DMS 273 treated with DMSO at 0.1 percent for 48 hours (cell line): ENCODE data around the gene E2F3.
A peak's percentile ranks its signal among the peaks of the same experiment; 100 is the strongest.
"Not testable (repeated sequence)": the region's sequence is repeated elsewhere in the genome, so short reads cannot be mapped to it uniquely, and the experiment has no call there.

Source experiments
- DNase-seq: peaks from one replicate; lab custom pipeline; 2025; lab: John Stamatoyannopoulos, UW

E2F3 gene

GRCh38 chr6:20467437-20467836 is 65.8 kb downstream of the E2F3 start:
- DNase-seq = no peak

- DNase-seq = no peak
Observed at GRCh38 chr6:20468209-20468608, 66.5 kb downstream of the E2F3 start.

DNA sequence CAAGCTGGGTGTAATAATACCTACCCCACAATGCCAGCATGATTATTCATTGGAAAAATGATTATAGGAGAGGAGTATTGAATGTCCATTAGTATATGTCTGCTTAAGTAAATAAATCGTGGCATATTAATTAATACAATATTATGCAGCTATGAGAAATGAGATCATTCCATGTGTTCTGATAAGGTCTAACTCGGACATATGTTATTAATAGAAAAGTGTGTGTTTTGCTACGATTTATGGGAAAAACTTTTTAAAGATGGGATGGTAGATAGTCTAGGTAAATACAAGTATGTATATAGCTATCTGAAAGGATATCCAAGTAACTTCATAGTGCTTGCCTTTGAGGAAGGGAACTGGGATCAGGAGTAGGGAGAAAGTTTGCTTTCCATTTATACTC is 71.1 kb downstream of the E2F3 start:
- DNase-seq = no peak

DNA sequence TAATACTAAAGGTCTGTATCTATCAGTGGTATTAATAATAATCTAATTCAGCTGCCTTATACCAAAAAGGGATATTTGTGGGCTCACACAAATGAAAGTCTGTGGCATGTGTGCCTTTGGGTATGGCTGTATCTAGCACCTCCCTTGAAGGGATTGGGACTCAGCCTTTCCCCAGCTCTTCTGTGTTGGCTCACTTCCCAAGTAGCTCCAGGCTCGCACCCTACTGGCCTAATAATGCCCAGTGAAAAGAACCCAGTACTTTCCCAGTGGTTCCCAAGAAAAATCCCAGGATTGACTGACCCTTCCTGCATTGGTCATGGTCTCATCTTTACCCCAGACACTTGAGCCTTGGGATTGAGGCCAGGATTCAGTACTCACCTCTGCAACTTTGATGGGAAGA is 71.8 kb downstream of the E2F3 start:
- DNase-seq = no peak

DNA sequence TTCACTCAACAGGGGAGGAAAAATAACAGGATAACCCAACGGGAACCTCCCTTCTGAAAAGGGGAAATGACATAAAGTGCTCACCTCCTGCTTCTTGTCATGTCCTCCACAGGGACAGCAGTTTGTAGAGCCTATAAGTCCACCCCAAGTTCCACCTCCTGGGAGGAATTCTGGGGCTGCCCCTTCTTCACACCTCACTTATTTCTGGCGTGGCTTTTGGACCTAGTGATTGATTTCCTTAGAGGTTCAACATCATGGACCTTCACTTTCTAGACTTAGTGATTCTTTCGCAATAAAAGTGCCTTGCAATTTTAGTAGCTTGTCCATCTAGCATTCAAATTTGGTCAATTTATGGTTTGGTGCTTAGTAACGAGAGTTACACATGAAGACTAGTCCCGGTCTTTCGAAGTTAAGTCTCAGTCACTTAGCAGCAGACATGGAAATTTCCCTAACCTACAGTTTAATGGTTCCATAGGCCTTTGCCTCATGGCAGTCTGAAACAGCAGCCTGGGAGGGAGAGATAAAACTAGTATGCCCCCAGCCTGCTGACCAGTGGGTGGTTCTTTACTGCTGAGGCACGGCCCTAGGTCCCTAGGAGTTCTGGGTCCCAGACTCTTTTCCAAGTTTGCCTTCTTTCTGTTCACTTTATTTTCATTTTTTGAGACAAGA is 73.3 kb downstream of the E2F3 start:
- no peak for DNase-seq

- DNase-seq = no peak
Observed at GRCh38 chr6:20476501-20477043, 74.9 kb downstream of the E2F3 start.

GRCh38 chr6:20477485-20477884 is 75.8 kb downstream of the E2F3 start:
- DNase-seq = no peak

GRCh38 chr6:20479060-20479459 is 77.4 kb downstream of the E2F3 start:
- no peak for DNase-seq

GRCh38 chr6:20479526-20479925 is 77.8 kb downstream of the E2F3 start:
- no peak for DNase-seq

- no peak for DNase-seq
Observed at GRCh38 chr6:20481281-20481680, 79.6 kb downstream of the E2F3 start.

GRCh38 chr6:20483887-20484497 is 82.3 kb downstream of the E2F3 start:
- no peak for DNase-seq

GRCh38 chr6:20486641-20487040 is 85.0 kb downstream of the E2F3 start:
- no peak for DNase-seq

DNA sequence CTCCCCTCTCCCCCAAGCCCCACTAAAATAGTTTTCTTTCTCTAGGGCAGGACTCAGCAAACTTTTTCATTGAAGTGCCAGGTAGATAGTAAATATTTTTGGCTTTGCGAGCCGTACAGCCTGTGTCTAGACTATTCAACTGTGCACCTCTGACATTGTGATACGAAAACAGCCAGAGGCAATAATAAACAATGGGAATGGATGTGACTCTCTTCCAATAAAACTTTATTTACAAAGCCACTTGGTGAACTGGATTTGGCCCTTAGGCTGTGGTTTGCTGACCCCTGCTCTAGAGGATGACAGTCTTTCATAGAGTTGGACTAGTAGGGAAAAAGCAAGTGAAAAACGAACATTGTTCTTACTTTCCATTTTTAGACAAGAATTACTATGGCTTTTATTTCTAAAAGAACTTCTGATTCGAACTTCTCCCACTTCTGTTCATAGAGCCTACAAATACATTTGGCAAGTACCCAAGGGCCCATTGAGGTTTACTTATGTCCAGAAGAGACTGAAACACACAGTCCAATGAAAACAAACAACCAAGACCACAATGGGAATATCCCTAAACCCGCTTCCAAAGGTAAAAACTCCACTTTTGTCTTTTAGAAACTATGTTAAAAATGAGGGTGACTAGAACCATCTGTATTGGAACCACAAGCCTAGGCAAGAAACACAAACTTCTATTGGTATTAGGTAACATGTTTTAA is 86.1 kb downstream of the E2F3 start:
- DNase-seq = no peak

DNA sequence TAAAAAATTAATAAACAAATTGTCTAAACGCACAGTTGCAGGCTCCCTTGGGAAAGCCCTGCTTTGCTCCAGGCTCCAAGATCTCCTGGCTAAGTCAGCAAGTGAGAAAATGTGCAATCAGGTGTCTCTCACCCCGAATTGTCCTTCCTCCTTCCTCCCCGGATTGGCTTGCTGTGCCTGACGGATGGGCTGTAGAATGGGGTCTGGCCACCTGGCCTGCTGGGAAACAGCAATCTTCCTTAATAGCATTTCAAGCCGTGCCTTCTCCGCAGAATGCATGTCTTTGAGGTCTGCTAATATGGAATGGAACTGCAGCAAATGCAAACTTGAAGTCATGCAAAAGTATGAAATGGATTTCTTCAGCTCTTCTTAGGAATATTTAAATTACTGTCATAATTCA is 88.9 kb downstream of the E2F3 start:
- no peak for DNase-seq

GRCh38 chr6:20492099-20492498 is 90.4 kb downstream of the E2F3 start:
- no peak for DNase-seq

DNA sequence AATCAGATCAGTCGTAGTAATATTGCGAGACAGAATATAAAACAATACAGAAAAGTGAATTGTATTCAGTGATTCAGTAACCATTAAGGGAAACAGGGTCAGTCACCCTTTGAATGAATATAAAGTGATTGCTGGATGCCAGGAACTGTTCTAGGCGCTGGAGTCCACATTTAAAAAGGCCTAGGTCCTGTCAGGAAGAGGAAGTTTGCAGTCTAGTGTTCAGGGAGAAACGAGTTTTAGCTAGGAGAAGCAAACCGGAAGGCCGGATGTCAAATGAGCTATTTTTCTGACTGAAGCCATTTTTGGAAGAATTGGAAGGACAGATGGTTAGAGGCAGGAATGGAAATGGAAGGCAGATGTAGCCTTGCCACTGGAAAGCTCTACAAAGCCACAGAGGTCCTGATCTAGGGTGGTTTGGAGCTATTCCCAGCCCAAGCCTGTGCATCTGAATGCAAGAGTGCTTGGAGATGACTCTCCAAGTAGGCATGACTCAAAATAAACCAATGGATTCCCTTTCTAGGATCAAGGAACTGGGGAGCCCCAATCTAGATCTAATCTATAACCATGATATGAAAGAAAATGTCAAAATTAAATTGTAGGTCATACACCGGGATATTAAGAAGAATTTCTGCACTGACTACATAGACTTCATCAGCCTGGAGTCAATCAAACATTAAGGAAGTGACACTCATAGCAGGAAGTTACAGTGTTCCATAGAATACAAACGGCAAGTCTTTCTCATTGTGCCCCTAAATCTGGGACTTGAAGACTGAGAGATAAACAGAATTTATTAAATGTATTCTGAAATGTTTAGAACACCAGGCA is 95.7 kb downstream of the E2F3 start:
- DNase-seq = peak; percentile 51

DNA sequence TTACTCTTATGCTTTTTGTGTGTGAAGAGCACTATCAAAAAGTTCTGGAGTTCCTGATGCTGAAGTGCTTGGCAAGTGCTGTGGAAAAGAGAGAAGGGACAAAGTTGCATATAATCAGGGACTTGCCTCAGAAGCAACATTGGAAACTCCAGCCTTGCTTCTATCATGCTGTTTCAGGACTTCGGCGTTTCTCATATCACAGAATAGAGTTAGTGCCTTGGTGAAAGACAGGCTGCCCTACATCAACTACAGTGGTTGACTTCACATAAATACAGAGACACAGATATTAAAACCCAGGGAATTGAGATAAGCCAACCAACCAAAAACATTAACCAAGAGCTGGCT is 96.3 kb downstream of the E2F3 start:
- DNase-seq = no peak

GRCh38 chr6:20509212-20509611 is 107.5 kb downstream of the E2F3 start:
- DNase-seq = no peak

DNA sequence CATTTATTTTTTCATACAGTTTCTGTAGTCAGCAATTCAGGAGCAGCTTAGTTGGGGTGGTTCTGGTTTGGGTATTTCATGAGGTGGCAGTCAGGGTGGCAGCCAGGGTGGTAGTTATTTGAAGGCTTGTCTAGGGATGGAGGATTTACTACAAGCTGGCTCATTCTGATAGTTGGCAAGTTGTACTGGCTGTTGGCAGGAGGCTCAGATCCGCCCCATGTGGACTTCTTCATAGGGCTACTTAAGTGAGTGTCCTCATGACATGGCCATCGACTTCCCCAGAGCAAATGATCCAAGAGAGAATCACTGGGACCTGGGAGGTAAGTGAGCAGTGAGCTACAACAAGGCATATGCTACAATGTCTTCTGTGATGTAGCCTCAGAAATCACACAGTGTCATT is 110.2 kb downstream of the E2F3 start:
- no peak for DNase-seq

DNA sequence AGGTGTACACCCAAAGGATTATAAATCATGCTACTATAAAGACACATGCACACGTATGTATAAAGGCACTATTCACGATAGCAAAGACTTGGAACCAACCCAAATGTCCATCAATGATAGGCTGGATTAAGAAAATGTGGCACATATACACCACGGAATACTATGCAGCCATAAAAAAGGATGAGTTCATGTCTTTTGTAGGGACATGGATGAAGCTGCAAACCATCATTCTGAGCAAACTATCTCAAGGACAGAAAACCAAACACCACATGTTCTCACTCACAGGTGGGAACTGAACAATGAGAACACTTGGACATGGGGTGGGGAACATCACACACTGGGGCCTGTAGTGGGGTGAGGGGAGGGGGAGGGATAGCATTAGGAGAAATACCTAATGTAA is 123.5 kb downstream of the E2F3 start:
- DNase-seq = not testable (repeated sequence)

- DNase-seq = peak; percentile 19
Observed at GRCh38 chr6:20529086-20529448, 127.4 kb downstream of the E2F3 start.

DNA sequence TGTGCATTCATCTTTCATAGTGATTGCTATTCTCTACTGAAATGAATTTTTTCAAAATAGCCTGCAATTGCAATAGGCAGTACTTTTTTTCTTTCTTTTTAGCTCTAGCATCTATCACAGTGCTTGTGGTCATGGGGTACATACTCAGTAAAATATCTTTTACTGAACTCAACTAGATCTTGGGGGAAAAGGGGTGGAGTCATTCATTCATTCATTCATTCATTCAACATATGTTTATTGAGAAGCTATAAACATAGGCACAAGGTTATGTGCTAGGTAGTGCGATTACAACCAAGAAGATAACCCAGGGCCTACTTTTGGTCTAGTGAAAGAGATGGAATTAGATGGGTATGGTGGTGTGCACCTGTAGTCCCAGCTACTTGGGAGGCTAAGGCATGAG is 131.2 kb downstream of the E2F3 start:
- no peak for DNase-seq
